H9 (cell line): Measurements from ENCODE around the gene TMEM82. TPM values are rescaled to one million over a fixed set of nuclear protein-coding genes. Genes with fewer than 3 reads are reported as not detected.

Experiments used
- DNase-seq: peaks from one replicate; pipeline ENCODE4 v3.0.0-alpha.2; 2017
- H2AFZ ChIP-seq: one replicate; pipeline ENCODE4 v1.6.1; 2013; ENCODE audit warnings: mild to moderate bottlenecking, low read length, control low read depth, moderate library complexity
- H2AK5ac ChIP-seq: 2 replicates; pipeline ENCODE4 v1.6.1; 2013; ENCODE audit warnings: low read length, control low read depth, mixed read lengths; ENCODE audit not compliant: insufficient read length
- H2BK120ac ChIP-seq: one replicate; pipeline ENCODE4 v1.6.1; 2013; ENCODE audit warnings: low read depth, mild to moderate bottlenecking, low read length, control low read depth, inconsistent platforms; ENCODE audit not compliant: poor library complexity, severe bottlenecking
- H2BK12ac ChIP-seq: 2 replicates; pipeline ENCODE4 v1.6.1; 2013; ENCODE audit warnings: low read length, control low read depth, mixed read lengths, low read depth; ENCODE audit not compliant: insufficient read length
- H2BK15ac ChIP-seq: 2 replicates; pipeline ENCODE4 v1.6.1; 2013; ENCODE audit warnings: low read depth, low read length, control low read depth
- H2BK20ac ChIP-seq: one replicate; pipeline ENCODE4 v1.6.1; 2013; ENCODE audit warnings: low read depth, mild to moderate bottlenecking, low read length, control low read depth, inconsistent platforms; ENCODE audit not compliant: poor library complexity, severe bottlenecking
- H2BK5ac ChIP-seq: 2 replicates; pipeline ENCODE4 v1.6.1; 2013; ENCODE audit warnings: low read length, control low read depth, mixed read lengths; ENCODE audit not compliant: insufficient read length
- H3K14ac ChIP-seq: 2 replicates; pipeline ENCODE4 v1.6.1; 2013; ENCODE audit warnings: low read length, control low read depth; ENCODE audit not compliant: insufficient read depth
- H3K18ac ChIP-seq: 2 replicates; pipeline ENCODE4 v1.6.1; 2013; ENCODE audit warnings: low read depth, mild to moderate bottlenecking, mixed read lengths, low read length, control low read depth; ENCODE audit not compliant: insufficient read length
- H3K23ac ChIP-seq: 2 replicates; pipeline ENCODE4 v1.6.1; 2013; ENCODE audit warnings: low read length, control low read depth, mixed read lengths, low read depth; ENCODE audit not compliant: insufficient read length
- H3K23me2 ChIP-seq: 2 replicates; pipeline ENCODE4 v1.6.1; 2013; ENCODE audit warnings: low read depth, mild to moderate bottlenecking, mixed read lengths, low read length, control low read depth; ENCODE audit not compliant: insufficient read length, poor library complexity, severe bottlenecking
- H3K27ac ChIP-seq: 2 replicates; pipeline ENCODE4 v1.5.1; 2013; ENCODE audit warnings: low read length, control low read depth, mixed read lengths, low read depth; ENCODE audit not compliant: insufficient read length
- H3K27me3 ChIP-seq: 2 replicates; pipeline ENCODE4 v1.6.1; 2013; ENCODE audit warnings: low read length, control low read depth, inconsistent platforms; ENCODE audit not compliant: insufficient read depth
- H3K4ac ChIP-seq: 2 replicates; pipeline ENCODE4 v1.6.1; 2013; ENCODE audit warnings: low read depth, mild to moderate bottlenecking, control low read depth, inconsistent platforms, low read length, moderate library complexity
- H3K4me1 ChIP-seq: 2 replicates; pipeline ENCODE4 v1.6.1; 2013; ENCODE audit warnings: low read length, control low read depth, inconsistent platforms; ENCODE audit not compliant: insufficient read depth
- H3K4me2 ChIP-seq: 2 replicates; pipeline ENCODE4 v1.6.1; 2013; ENCODE audit warnings: low read length, control low read depth, mixed read lengths; ENCODE audit not compliant: insufficient read length, insufficient read depth
- H3K56ac ChIP-seq: 2 replicates; pipeline ENCODE4 v1.6.1; 2013; ENCODE audit warnings: low read depth, mild to moderate bottlenecking, mixed read lengths, low read length, control low read depth; ENCODE audit not compliant: insufficient read length
- H3K79me1 ChIP-seq: 2 replicates; pipeline ENCODE4 v1.6.1; 2013; ENCODE audit warnings: low read depth, mild to moderate bottlenecking, moderate library complexity, low read length, control low read depth, inconsistent platforms; ENCODE audit not compliant: insufficient read depth, poor library complexity, severe bottlenecking
- H3K79me2 ChIP-seq: 2 replicates; pipeline ENCODE4 v1.6.1; 2013; ENCODE audit warnings: low read length, control low read depth, inconsistent platforms; ENCODE audit not compliant: insufficient read depth
- H3K9ac ChIP-seq: 2 replicates; pipeline ENCODE4 v1.6.1; 2013; ENCODE audit warnings: low read length, control low read depth, mixed read lengths; ENCODE audit not compliant: insufficient read length; ENCODE audit errors: extremely low read depth
- H3K9me3 ChIP-seq: one replicate; pipeline ENCODE4 v1.6.1; 2013; ENCODE audit warnings: low read depth, low read length, inconsistent platforms; ENCODE audit not compliant: control insufficient read depth
- H3T11ph ChIP-seq: one replicate; pipeline ENCODE4 v1.6.1; 2013; ENCODE audit warnings: mild to moderate bottlenecking, low read length, control low read depth, inconsistent platforms
- H4K20me1 ChIP-seq: one replicate; pipeline ENCODE4 v1.6.1; 2013; ENCODE audit not compliant: control insufficient read depth, insufficient read length, insufficient read depth
- H4K5ac ChIP-seq: 2 replicates; pipeline ENCODE4 v1.6.1; 2013; ENCODE audit warnings: low read depth, mild to moderate bottlenecking, mixed read lengths, low read length, control low read depth; ENCODE audit not compliant: insufficient read length
- H4K8ac ChIP-seq: replicated peaks from 2 replicates; pipeline ENCODE4 v1.6.1; 2013; ENCODE audit warnings: low read length, control low read depth, mixed read lengths, low read depth; ENCODE audit not compliant: insufficient read length
- H4K91ac ChIP-seq: 2 replicates; pipeline ENCODE4 v1.6.1; 2013; ENCODE audit warnings: low read depth, mild to moderate bottlenecking, moderate library complexity, mixed read lengths, low read length, control low read depth; ENCODE audit not compliant: insufficient read length
- H3K27ac Mint-ChIP-seq, 3 experiments: 2 replicates in 2 of 3; 3 replicates in 1 of 3; pipeline ENCODE4 v1.8.0; 2020 to 2021; ENCODE audit warnings: mixed read lengths in 3 of 3, mild to moderate bottlenecking in 1 of 3, moderate library complexity in 1 of 3
- H3K27me3 Mint-ChIP-seq: 2 replicates; pipeline ENCODE4 v1.8.0; 2021; ENCODE audit warnings: low read depth, mild to moderate bottlenecking, moderate library complexity, mixed read lengths
- H3K36me3 Mint-ChIP-seq, 3 experiments: 2 replicates in 2 of 3; 3 replicates in 1 of 3; pipeline ENCODE4 v1.8.0; 2020 to 2021; ENCODE audit warnings: low read depth in 3 of 3, mixed read lengths in 3 of 3; ENCODE audit not compliant: insufficient read depth in 1 of 3
- H3K4me1 Mint-ChIP-seq, 2 experiments: 2 replicates each; pipeline ENCODE4 v1.8.0; 2020; ENCODE audit warnings: mixed read lengths in 2 of 2
- H3K4me3 Mint-ChIP-seq, 2 experiments: 2 replicates in 1 of 2; 3 replicates in 1 of 2; pipeline ENCODE4 v1.8.0; 2020 to 2021; ENCODE audit warnings: mild to moderate bottlenecking in 2 of 2, mixed read lengths in 2 of 2, moderate library complexity in 1 of 2
- H3K9me3 Mint-ChIP-seq, 2 experiments: 2 replicates in 1 of 2; 3 replicates in 1 of 2; pipeline ENCODE4 v1.8.0; 2020; ENCODE audit warnings: mild to moderate bottlenecking in 2 of 2, mixed read lengths in 2 of 2, moderate library complexity in 1 of 2
- WGBS: extraction: QIAGEN DNeasy Blood & Tissue Kit; methylation state at CpG from one replicate; pipeline ENCODE4 v1.1.7; 2013; ENCODE audit warnings: missing lambda C conversion rate, low lambda C conversion rate, mixed read lengths; ENCODE audit not compliant: insufficient read length; ENCODE audit errors: extremely low coverage; 5-methylcytosine and 5-hydroxymethylcytosine counted together
- total RNA-seq: library from RNA; stranded (reverse); gene quantifications from 2 replicates; pipeline ENCODE4 v1.2.1, GENCODE V29; 2021
- TF ChIP-seq, protein P1 (sequence below): fragments of 200-600 bp; sonication (generic); conservative IDR thresholded peaks from 3 replicates; pipeline ENCODE4 v1.8.0; 2021; ENCODE audit warnings: antibody characterized with exemption, mild to moderate bottlenecking

TMEM82 gene
- total RNA-seq, 1 experiment from 2014 or later, result 1.4 TPM

DNA sequence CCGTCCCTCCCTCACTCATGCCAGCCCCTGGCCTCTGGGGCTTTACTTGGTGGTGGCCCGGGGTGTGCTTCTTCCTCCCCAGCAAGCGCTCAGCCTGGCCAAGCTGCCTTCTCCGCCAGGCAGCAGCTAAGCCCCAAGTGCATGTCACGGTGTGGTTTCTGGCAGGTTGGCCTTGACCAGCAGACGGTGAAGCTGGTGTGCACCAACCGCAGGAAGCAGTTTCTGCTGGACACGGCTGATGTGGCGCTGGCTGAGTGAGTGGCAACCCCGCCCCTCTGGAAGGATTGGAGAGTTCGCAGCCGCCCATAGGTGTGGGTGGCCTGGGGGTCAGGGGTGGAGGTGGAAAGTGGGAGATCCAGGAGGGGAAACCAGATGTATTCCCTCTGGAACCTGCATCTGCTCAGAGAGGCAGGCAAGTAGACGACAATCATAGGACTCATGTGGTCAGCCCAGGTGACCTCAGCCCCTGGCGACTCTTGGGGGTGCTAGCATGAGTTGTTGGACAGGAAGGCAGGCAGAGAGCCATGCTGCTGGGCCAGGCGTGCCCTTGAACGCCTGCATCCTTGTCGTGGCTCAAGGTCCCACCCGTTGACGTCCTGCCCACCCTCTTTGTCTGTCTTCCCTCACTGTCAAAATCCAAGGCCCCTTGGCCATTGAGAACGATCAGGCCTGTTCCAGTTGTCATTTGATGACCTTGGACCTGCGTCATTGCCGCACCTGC lies 13.2 kb upstream of the TMEM82 start:
- Mint-ChIP-seq H3K36me3 (peaks cover 17 to 54% (median 46%) of the 10 kb centered on the region in 3 experiments; a peak in 5 of 7 replicates), H3K27me3 (no peaks in the 10 kb centered on the region), H3K4me3 (no peak overlapping the region), H3K27ac (no peak overlapping the region; a peak in 1 of 7 replicates), H3K9me3 (no peaks in the 10 kb centered on the region), H3K4me1 (0 out of 4 replicates have a peak, but pooled peaks cover 0 to 3% of the 10 kb centered on the region in 2 experiments)
- no peaks in the 10 kb centered on the region for H3K79me1 ChIP-seq
- H3K4ac ChIP-seq, result no peak overlapping the region
- no CpG with 5 or more reads among the region's 22 CpGs for whole genome bisulfite sequencing
- H3K23ac ChIP-seq, result no peak overlapping the region
- no peak overlapping the region for H2AK5ac ChIP-seq
- H3K14ac ChIP-seq, result no peak overlapping the region
- no peak overlapping the region for H4K5ac ChIP-seq
- H2BK20ac ChIP-seq, result no peak overlapping the region
- H4K8ac ChIP-seq, result no peak overlapping the region
- no peaks in the 10 kb centered on the region for H4K20me1 ChIP-seq
- H3K27me3 ChIP-seq, result no peaks in the 10 kb centered on the region
- no peak overlapping the region for H2AFZ ChIP-seq
- no peak overlapping the region for H4K91ac ChIP-seq
- H3K27ac ChIP-seq, result no peak overlapping the region
- no peak overlapping the region for H2BK5ac ChIP-seq
- H2BK12ac ChIP-seq, result no peak overlapping the region
- H3K4me1 ChIP-seq, result no peaks in the 10 kb centered on the region
- no peaks in the 10 kb centered on the region for H3K79me2 ChIP-seq
- no peaks in the 10 kb centered on the region for H3K9me3 ChIP-seq
- DNase-seq, result no peak
- no peak overlapping the region for H3K4me2 ChIP-seq
- no peak overlapping the region for H3K18ac ChIP-seq
- H3K23me2 ChIP-seq, result no peaks in the 10 kb centered on the region
- H3K9ac ChIP-seq, result no peak overlapping the region
- H2BK15ac ChIP-seq, result no peak overlapping the region
- H2BK120ac ChIP-seq, result no peak overlapping the region
- no peak overlapping the region for H3K56ac ChIP-seq
- TF ChIP-seq, protein P1, sequence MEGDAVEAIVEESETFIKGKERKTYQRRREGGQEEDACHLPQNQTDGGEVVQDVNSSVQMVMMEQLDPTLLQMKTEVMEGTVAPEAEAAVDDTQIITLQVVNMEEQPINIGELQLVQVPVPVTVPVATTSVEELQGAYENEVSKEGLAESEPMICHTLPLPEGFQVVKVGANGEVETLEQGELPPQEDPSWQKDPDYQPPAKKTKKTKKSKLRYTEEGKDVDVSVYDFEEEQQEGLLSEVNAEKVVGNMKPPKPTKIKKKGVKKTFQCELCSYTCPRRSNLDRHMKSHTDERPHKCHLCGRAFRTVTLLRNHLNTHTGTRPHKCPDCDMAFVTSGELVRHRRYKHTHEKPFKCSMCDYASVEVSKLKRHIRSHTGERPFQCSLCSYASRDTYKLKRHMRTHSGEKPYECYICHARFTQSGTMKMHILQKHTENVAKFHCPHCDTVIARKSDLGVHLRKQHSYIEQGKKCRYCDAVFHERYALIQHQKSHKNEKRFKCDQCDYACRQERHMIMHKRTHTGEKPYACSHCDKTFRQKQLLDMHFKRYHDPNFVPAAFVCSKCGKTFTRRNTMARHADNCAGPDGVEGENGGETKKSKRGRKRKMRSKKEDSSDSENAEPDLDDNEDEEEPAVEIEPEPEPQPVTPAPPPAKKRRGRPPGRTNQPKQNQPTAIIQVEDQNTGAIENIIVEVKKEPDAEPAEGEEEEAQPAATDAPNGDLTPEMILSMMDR, result no peak
- H3T11ph ChIP-seq, result no peak overlapping the region
